GM23338 (cell line): ENCODE data around the gene EARS2. TPM values are rescaled to one million over a fixed set of nuclear protein-coding genes. Genes with fewer than 3 reads are reported as not detected.

Experiments
- ATAC-seq: fragments of 200-7000 bp; cut with Tn5 transposase; 3 replicates; pipeline ENCODE4 v1.9.1; 2020
- DNase-seq: peaks from one replicate; pipeline ENCODE4 v3.0.0-alpha.2; 2015; ENCODE audit warnings: low spot score
- H2AFZ ChIP-seq: fragments of 200-600 bp; sonication (generic); 2 replicates; pipeline ENCODE4 v1.8.0; 2016; ENCODE audit warnings: antibody characterized with exemption, mild to moderate bottlenecking, moderate library complexity
- H3F3A ChIP-seq: fragments of 200-600 bp; sonication (generic); replicated peaks from 2 replicates; pipeline ENCODE4 v1.8.0; 2017; ENCODE audit warnings: antibody characterized with exemption, mixed run types, low read depth
- H3K27ac ChIP-seq: fragments of 200-600 bp; sonication (generic); 2 replicates; pipeline ENCODE4 v1.6.1; 2016; ENCODE audit warnings: low read depth
- H3K27me3 ChIP-seq: fragments of 200-600 bp; sonication (generic); 2 replicates; pipeline ENCODE4 v1.8.0; 2016; ENCODE audit warnings: mild to moderate bottlenecking, mixed run types, moderate library complexity; ENCODE audit not compliant: insufficient read depth
- H3K36me3 ChIP-seq: fragments of 200-600 bp; sonication (generic); 2 replicates; pipeline ENCODE4 v1.8.0; 2016; ENCODE audit warnings: mild to moderate bottlenecking; ENCODE audit not compliant: insufficient read depth
- H3K4me1 ChIP-seq: fragments of 200-600 bp; sonication (generic); 2 replicates; pipeline ENCODE4 v1.8.0; 2016; ENCODE audit warnings: mild to moderate bottlenecking, moderate library complexity; ENCODE audit not compliant: insufficient read depth
- H3K4me2 ChIP-seq: fragments of 200-600 bp; sonication (generic); 2 replicates; pipeline ENCODE4 v1.7.1; 2017; ENCODE audit warnings: mixed run types
- H3K4me3 ChIP-seq: fragments of 200-600 bp; sonication (generic); 2 replicates; pipeline ENCODE4 v1.6.1; 2016; ENCODE audit warnings: mixed run types
- H3K79me2 ChIP-seq: fragments of 200-600 bp; sonication (generic); replicated peaks from 2 replicates; pipeline ENCODE4 v1.8.0; 2017; ENCODE audit warnings: mild to moderate bottlenecking; ENCODE audit not compliant: insufficient read depth
- H3K9me2 ChIP-seq: fragments of 200-600 bp; sonication (generic); 2 replicates; pipeline ENCODE4 v1.8.0; 2017; ENCODE audit not compliant: insufficient read depth
- H4K20me1 ChIP-seq: fragments of 200-600 bp; sonication (generic); replicated peaks from 2 replicates; pipeline ENCODE4 v1.8.0; 2017; ENCODE audit warnings: mild to moderate bottlenecking; ENCODE audit not compliant: insufficient read depth
- H3K27ac Mint-ChIP-seq: 2 replicates; pipeline ENCODE4 v1.8.0; 2020; ENCODE audit warnings: inconsistent platforms, mild to moderate bottlenecking, moderate library complexity, mixed read lengths
- H3K27me3 Mint-ChIP-seq: 3 replicates; pipeline ENCODE4 v1.8.0; 2022; ENCODE audit warnings: low read depth, mild to moderate bottlenecking, moderate library complexity, mixed read lengths, inconsistent platforms; ENCODE audit not compliant: insufficient read depth, poor library complexity
- H3K36me3 Mint-ChIP-seq: 3 replicates; pipeline ENCODE4 v1.8.0; 2021; ENCODE audit warnings: low read depth, mild to moderate bottlenecking, inconsistent platforms, moderate library complexity, mixed read lengths
- H3K4me1 Mint-ChIP-seq: 3 replicates; pipeline ENCODE4 v1.8.0; 2020; ENCODE audit warnings: mild to moderate bottlenecking, inconsistent platforms, mixed read lengths
- H3K4me3 Mint-ChIP-seq: 3 replicates; pipeline ENCODE4 v1.8.0; 2021; ENCODE audit warnings: moderate library complexity, mild to moderate bottlenecking, inconsistent platforms, mixed read lengths
- H3K9me3 Mint-ChIP-seq: 3 replicates; pipeline ENCODE4 v1.8.0; 2020; ENCODE audit warnings: moderate library complexity, mild to moderate bottlenecking, inconsistent platforms, mixed read lengths
- ETS1 ChIP-seq: IDR thresholded peaks from 2 replicates; pipeline ENCODE4 v1.6.1; 2016; ENCODE audit warnings: antibody characterized with exemption
- EZH2 ChIP-seq: fragments of 200-600 bp; sonication (generic); IDR thresholded peaks from one replicate; pipeline ENCODE4 v1.8.0; 2017; ENCODE audit warnings: antibody characterized with exemption, mild to moderate bottlenecking, low read depth; ENCODE audit not compliant: unreplicated experiment
- JUNB ChIP-seq: IDR thresholded peaks from one replicate; pipeline ENCODE4 v1.6.1; 2016; ENCODE audit warnings: antibody characterized with exemption; ENCODE audit not compliant: unreplicated experiment
- NANOG ChIP-seq: IDR thresholded peaks from 2 replicates; pipeline ENCODE4 v1.6.1; 2016; ENCODE audit warnings: antibody characterized with exemption, borderline replicate concordance
- REST ChIP-seq: IDR thresholded peaks from one replicate; pipeline ENCODE4 v1.6.1; 2018; ENCODE audit warnings: antibody characterized with exemption; ENCODE audit not compliant: unreplicated experiment
- STAT1 ChIP-seq: IDR thresholded peaks from one replicate; pipeline ENCODE4 v1.6.1; 2016; ENCODE audit warnings: antibody characterized with exemption; ENCODE audit not compliant: unreplicated experiment
- ZNF114 ChIP-seq: fragments of 250-450 bp; sonication (Bioruptor Pico); IDR thresholded peaks from 2 replicates; pipeline ENCODE4 v1.5.0; 2020; ENCODE audit warnings: mild to moderate bottlenecking, moderate library complexity
- ZNF331 ChIP-seq: fragments of 250-450 bp; sonication (Bioruptor Pico); IDR thresholded peaks from 2 replicates; pipeline ENCODE4 v1.5.0; 2020; ENCODE audit warnings: low read depth, mild to moderate bottlenecking, moderate library complexity
- ZNF462 ChIP-seq: fragments of 250-450 bp; sonication (Bioruptor Pico); IDR thresholded peaks from 2 replicates; pipeline ENCODE4 v1.5.0; 2020; ENCODE audit warnings: mild to moderate bottlenecking, moderate library complexity
- polyA plus RNA-seq: library from polyadenylated mRNA; unstranded; fragments of >200 nt; fragmentation: Nextera tagmentation; extraction: Ambion mirVana; gene quantifications from 2 replicates; pipeline ENCODE4 v1.2.1, GENCODE V29; 2016
- total RNA-seq: library from RNA; depleted of rRNA; stranded (reverse); fragments of >200 nt; shearing (Covaris generic); gene quantifications from 2 replicates; pipeline ENCODE4 v1.2.3, GENCODE V29; 2014

The EARS2 gene
- total and polyA plus RNA-seq, 2 experiments from 2014 or later, result 22.6 to 89.1 TPM

GRCh38 chr16:23577493-23577892, 20.3 kb upstream of the EARS2 start (continued):
- TF ChIP-seq ETS1, result no peak
- no peak for TF ChIP-seq ZNF114 (CRISPR knock-in tag)
- TF ChIP-seq ZNF331 (CRISPR knock-in tag), result no peak
- no peak for TF ChIP-seq EZH2
- TF ChIP-seq REST, result no peak
- TF ChIP-seq JUNB, result no peak
- TF ChIP-seq NANOG, result no peak

- H3K9me3 Mint-ChIP-seq, result no peaks in the 10 kb centered on the region
- H3F3A ChIP-seq, result 0 out of 2 replicates have a peak, but pooled peaks cover 7% of the 10 kb centered on the region
- DNase-seq (peak; percentile 20), ATAC-seq (peak; percentile 57)
- no peaks in the 10 kb centered on the region for H3K9me2 ChIP-seq
- H3K27ac ChIP-seq, result no peak overlapping the region
- H3K79me2 ChIP-seq, result no peaks in the 10 kb centered on the region
- no peak overlapping the region for H3K4me3 Mint-ChIP-seq
- H3K4me1 Mint-ChIP-seq, result no peaks in the 10 kb centered on the region
- H3K4me1 ChIP-seq, result no peaks in the 10 kb centered on the region
- H3K36me3 Mint-ChIP-seq, result peaks cover 51% of the 10 kb centered on the region
- no peak overlapping the region for H3K27ac Mint-ChIP-seq
- peaks cover 27% of the 10 kb centered on the region for H3K36me3 ChIP-seq
- no peaks in the 10 kb centered on the region for H3K27me3 ChIP-seq
- H3K4me2 ChIP-seq, result no peak overlapping the region
- H2AFZ ChIP-seq, result no peak overlapping the region
- TF ChIP-seq ZNF462 (no peak), STAT1 (no peak), ZNF114 (CRISPR knock-in tag) (no peak), JUNB (no peak)
- H3K27me3 Mint-ChIP-seq, result peaks cover 7% of the 10 kb centered on the region
- H4K20me1 ChIP-seq, result peaks cover 10% of the 10 kb centered on the region; the same call in 1 of the 2 replicates
- no peak overlapping the region for H3K4me3 ChIP-seq
Observed at GRCh38 chr16:23575834-23576233, 18.7 kb upstream of the EARS2 start.
